Keratinocyte (primary cell): ENCODE data around the gene ELK3. TPM values are rescaled to one million over a fixed set of nuclear protein-coding genes. Genes with fewer than 3 reads are reported as not detected.

Experiments used
- DNase-seq: peaks from one replicate; pipeline ENCODE4 v3.0.0-alpha.2; 2011; ENCODE audit warnings: low read depth, missing footprints, low spot score
- FAIRE-seq: peaks from 2 replicates; lab custom pipeline; 2011; peaks lifted over from hg19 to GRCh38; lab: Jason Lieb, UNC
- H2AFZ ChIP-seq: 2 replicates; pipeline ENCODE4 v1.6.0; 2012; ENCODE audit warnings: low read length, control low read depth, inconsistent platforms; ENCODE audit not compliant: control insufficient read depth
- H3K27ac ChIP-seq: 2 replicates; pipeline ENCODE4 v1.5.1; 2011; ENCODE audit warnings: low read length; ENCODE audit not compliant: control insufficient read depth, insufficient read depth
- H3K27me3 ChIP-seq: 3 replicates; pipeline ENCODE4 v1.6.0; 2011; ENCODE audit warnings: low read length; ENCODE audit not compliant: control insufficient read depth, insufficient read depth; ENCODE audit errors: extremely low read depth
- H3K36me3 ChIP-seq, 2 experiments: 2 replicates in 1 of 2; 3 replicates in 1 of 2; pipeline ENCODE4 v1.5.1; 2011; ENCODE audit warnings: low read length in 2 of 2, mild to moderate bottlenecking in 1 of 2; ENCODE audit not compliant: control insufficient read depth in 2 of 2, insufficient read depth in 2 of 2; ENCODE audit errors: extremely low read depth in 1 of 2
- H3K4me1 ChIP-seq: 3 replicates; pipeline ENCODE4 v1.5.1; 2011; ENCODE audit warnings: low read length; ENCODE audit not compliant: control insufficient read depth, insufficient read depth; ENCODE audit errors: extremely low read depth
- H3K4me2 ChIP-seq: 3 replicates; pipeline ENCODE4 v1.6.0; 2011; ENCODE audit warnings: low read depth, low read length; ENCODE audit not compliant: control insufficient read depth, insufficient read depth; ENCODE audit errors: extremely low read depth
- H3K4me3 ChIP-seq, 3 experiments: fragments of 200-600 bp in 1 of 3; sonication (generic) in 1 of 3; 2 replicates in 2 of 3; 3 replicates in 1 of 3; pipeline ENCODE4 v1.5.1; 2011 to 2016; ENCODE audit warnings: low read length in 3 of 3, mild to moderate bottlenecking in 3 of 3, control low read depth in 2 of 3, inconsistent platforms in 1 of 3, low read depth in 1 of 3, mixed read lengths in 1 of 3, mixed run types in 1 of 3, moderate library complexity in 1 of 3; ENCODE audit not compliant: control insufficient read depth in 2 of 3, insufficient read depth in 2 of 3; ENCODE audit errors: extremely low read depth in 1 of 3
- H3K79me2 ChIP-seq: 2 replicates; pipeline ENCODE4 v1.6.0; 2012; ENCODE audit warnings: low read length; ENCODE audit not compliant: control insufficient read depth, insufficient read depth
- H3K9ac ChIP-seq: 3 replicates; pipeline ENCODE4 v1.6.0; 2011; ENCODE audit warnings: low read length; ENCODE audit not compliant: control insufficient read depth, insufficient read depth; ENCODE audit errors: extremely low read depth
- H3K9me1 ChIP-seq: 3 replicates; pipeline ENCODE4 v1.6.0; 2011; ENCODE audit warnings: low read length; ENCODE audit not compliant: control insufficient read depth, insufficient read depth; ENCODE audit errors: extremely low read depth
- H3K9me3 ChIP-seq: 2 replicates; pipeline ENCODE4 v1.5.1; 2012; ENCODE audit warnings: low read depth, low read length; ENCODE audit not compliant: control insufficient read depth
- H4K20me1 ChIP-seq: 3 replicates; pipeline ENCODE4 v1.6.0; 2011; ENCODE audit warnings: low read length; ENCODE audit not compliant: control insufficient read depth, insufficient read depth; ENCODE audit errors: extremely low read depth
- CTCF ChIP-seq, 3 experiments: IDR thresholded peaks in 1 of 3; conservative IDR thresholded peaks in 1 of 3; optimal IDR thresholded peaks in 1 of 3; 2 replicates in 2 of 3; 3 replicates in 1 of 3; pipeline versions ENCODE3 to v1.5.1; 2011; ENCODE audit warnings: low read length in 3 of 3, mild to moderate bottlenecking in 3 of 3, moderate library complexity in 2 of 3, control low read depth in 1 of 3, inconsistent platforms in 1 of 3; ENCODE audit not compliant: insufficient read depth in 2 of 3; ENCODE audit errors: extremely low read depth in 1 of 3
- EZH2 ChIP-seq: IDR thresholded peaks from one replicate; pipeline ENCODE4 v1.6.1; 2012; ENCODE audit warnings: inconsistent platforms, mild to moderate bottlenecking, low read length, moderate library complexity
- dilution Hi-C: fragments of 300-500 bp; cut with MboI; formaldehyde crosslinking; loops from one replicate; pipeline ENCODE4 v1.7.0; 2020; ENCODE audit warnings: low sequenced_read_pairs; ENCODE audit not compliant: extremely low pct_ligation_motif_present
- polyA plus RNA-seq, 5 experiments: library from polyadenylated mRNA; depleted of rRNA in 3 of 5; stranded (reverse) in 3 of 5; stranded (forward) in 1 of 5; unstranded in 1 of 5; fragments of >200 nt; gene quantifications; 1 replicate in 1 of 5; 2 replicates in 3 of 5; 3 replicates in 1 of 5; pipeline versions ENCODE4 v1.2.1 to v1.2.3, GENCODE V29; 2011 to 2012; ENCODE audit warnings: missing spikeins in 2 of 5, low read depth in 1 of 5, low replicate concordance in 1 of 5

ELK3 gene
- polyA plus RNA-seq, 1 donor (not counting 4 experiments of a cell fraction or from before 2014, with no cell fraction given), result 28.2 TPM

GRCh38 chr12:96220902-96221301, 26.7 kb downstream of the ELK3 start:
- Histone ChIP-seq H3K4me3 (no peak overlapping the region), H3K4me2 (peak overlapping the region; percentile 58), H3K79me2 (peaks cover 66% of the 10 kb centered on the region), H3K4me1 (peaks cover 66% of the 10 kb centered on the region), H3K9me3 (no peaks in the 10 kb centered on the region), H3K9me1 (no peaks in the 10 kb centered on the region), H3K9ac (peak overlapping the region; percentile 98), H3K27ac (peak overlapping the region; percentile 100), H3K27me3 (no peaks in the 10 kb centered on the region), H4K20me1 (peaks cover 2% of the 10 kb centered on the region), H2AFZ (no peak overlapping the region), H3K36me3 (peaks cover 11 to 51% of the 10 kb centered on the region in 2 experiments)
- DNase-seq (no peak), FAIRE-seq (peak; percentile 87)
- dilution Hi-C loops, result no loop called here
- TF ChIP-seq EZH2 (no peak), CTCF (optimal IDR thresholded peaks at IDR 0.05 in 1 of 3, IDR thresholded peaks at IDR 0.05 in 1 of 3, conservative IDR thresholded peaks at IDR 0.05 in 1 of 3; ENCODE audit: extremely low read depth in 1 of 3, insufficient read depth in 2 of 3, low read length in 3 of 3) (no peak)

- Histone ChIP-seq H3K27ac (peak overlapping the region; percentile 100), H3K36me3 (peaks cover 10 to 54% of the 10 kb centered on the region in 2 experiments), H3K9ac (peak overlapping the region; percentile 98), H3K9me1 (no peaks in the 10 kb centered on the region), H3K9me3 (no peaks in the 10 kb centered on the region), H3K4me3 (no peak overlapping the region), H3K27me3 (no peaks in the 10 kb centered on the region), H3K4me1 (peaks cover 65% of the 10 kb centered on the region), H3K79me2 (peaks cover 65% of the 10 kb centered on the region), H3K4me2 (peak overlapping the region; percentile 58), H4K20me1 (peaks cover 2% of the 10 kb centered on the region), H2AFZ (no peak overlapping the region)
- no peak for TF ChIP-seq CTCF (optimal IDR thresholded peaks at IDR 0.05 in 1 of 3, IDR thresholded peaks at IDR 0.05 in 1 of 3, conservative IDR thresholded peaks at IDR 0.05 in 1 of 3; ENCODE audit: extremely low read depth in 1 of 3, insufficient read depth in 2 of 3, low read length in 3 of 3)
- no peak for TF ChIP-seq EZH2
- FAIRE-seq, result peak; percentile 51
- no peak for DNase-seq
- dilution Hi-C loops, result no loop called here
These were observed 27.2 kb downstream of the ELK3 start for GRCh38 chr12:96221391-96221790.
